SHP77 (cell line): ENCODE data around the gene PTPRK.

Experiments
- DNase-seq, 2 experiments: peaks; one replicate each; lab custom pipeline; 2025; lab: John Stamatoyannopoulos, UW

PTPRK gene

DNA sequence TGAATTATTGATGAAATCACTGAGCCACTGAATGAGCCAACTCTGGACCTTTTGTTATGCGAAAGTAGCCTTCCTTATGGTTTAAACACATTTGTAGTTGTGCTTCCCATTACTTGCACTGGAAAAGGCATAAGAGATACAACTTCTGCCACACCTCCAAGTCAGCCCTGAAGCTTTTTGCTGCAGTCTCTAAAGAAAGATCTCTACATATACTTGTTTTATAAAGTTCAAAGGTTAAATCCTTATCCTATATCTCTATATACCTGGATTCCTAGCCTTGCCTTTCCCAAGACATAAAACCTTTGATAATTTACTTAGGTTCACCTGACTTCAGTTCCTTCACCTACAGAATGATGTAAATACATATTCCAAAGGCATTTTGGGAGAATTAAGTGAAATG lies 132.0 kb downstream of the PTPRK start:
- no peak for DNase-seq

DNA sequence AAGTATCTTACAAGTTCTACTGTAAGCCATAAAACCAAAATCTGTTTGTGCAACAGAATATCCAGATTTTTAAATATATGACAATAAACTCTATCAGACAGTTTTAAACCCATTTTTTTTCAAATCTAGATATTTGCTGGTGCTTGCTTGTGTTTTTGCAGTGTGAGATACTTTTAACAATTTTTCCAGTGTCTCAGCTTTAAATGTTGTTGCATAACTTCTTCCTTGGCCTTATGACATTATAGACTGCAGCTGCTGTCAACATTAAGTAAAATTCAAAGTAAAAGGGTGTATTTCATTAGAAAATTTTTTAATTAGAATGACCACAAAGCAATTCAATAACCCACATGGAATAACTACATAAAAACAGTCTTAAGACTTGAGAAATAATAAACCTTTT lies 139.5 kb downstream of the PTPRK start:
- DNase-seq = no peak

DNA sequence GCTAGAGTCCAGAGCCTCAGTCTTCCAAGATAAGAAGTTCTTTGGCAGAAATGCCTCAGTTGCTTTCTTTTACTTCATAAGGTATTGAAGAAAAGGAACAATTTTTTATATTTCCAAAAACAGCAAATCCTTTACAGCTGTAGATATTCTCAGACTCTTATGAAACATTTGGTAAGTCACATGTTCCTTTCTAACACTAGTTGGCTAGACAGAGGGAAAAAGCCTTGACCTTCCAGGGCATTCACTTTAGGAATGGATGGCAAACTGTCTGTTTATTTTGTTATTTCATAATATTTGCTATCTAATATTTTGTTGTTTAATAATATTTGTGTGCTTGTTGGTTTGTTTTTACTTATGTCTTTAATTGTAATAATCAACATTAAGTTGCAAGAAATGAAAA lies 140.8 kb downstream of the PTPRK start:
- DNase-seq = no peak

DNA sequence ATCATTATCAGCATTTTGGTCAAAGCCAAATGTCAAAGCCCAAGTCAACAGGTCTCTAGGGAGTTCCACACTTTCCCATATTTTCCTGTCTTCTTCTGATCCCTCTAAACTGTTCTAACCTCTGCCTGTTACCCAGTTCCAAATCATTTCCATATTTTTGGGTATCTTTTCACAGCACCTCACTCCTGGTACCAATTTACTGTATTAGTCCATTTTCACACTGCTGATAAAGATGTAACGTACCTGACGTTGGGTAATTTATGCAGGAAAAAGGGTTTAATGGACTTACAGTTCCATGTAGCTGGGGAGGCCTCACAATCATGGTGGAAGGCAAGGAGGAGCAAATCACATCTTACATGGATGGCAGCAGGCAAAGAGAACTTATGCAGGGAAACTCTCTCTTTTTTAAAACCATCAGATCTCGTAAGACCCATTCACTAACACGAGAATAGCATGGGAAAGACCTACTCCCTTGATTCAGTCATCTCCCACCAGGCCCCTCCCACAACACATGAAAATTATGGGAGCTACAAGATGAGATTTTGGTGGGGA lies 143.4 kb downstream of the PTPRK start:
- DNase-seq = no peak

DNA sequence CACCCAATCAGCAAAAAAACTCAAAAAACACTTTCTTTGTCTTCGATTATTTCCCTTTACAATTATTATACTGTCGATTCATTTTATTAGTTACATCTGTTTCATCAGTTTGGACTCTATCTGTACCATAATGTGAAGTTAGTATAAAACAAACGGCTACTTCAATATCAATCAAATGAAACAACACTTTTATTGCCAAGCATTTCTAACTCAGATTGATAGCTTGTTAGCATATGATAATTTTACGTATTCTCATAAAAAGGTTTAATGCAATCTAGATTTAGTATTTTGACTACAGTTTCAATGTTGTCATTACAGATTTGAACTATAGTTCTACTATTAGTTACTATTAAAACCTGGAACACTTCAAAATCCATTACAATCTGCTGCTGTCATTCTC lies 149.3 kb downstream of the PTPRK start:
- DNase-seq = no peak

DNA sequence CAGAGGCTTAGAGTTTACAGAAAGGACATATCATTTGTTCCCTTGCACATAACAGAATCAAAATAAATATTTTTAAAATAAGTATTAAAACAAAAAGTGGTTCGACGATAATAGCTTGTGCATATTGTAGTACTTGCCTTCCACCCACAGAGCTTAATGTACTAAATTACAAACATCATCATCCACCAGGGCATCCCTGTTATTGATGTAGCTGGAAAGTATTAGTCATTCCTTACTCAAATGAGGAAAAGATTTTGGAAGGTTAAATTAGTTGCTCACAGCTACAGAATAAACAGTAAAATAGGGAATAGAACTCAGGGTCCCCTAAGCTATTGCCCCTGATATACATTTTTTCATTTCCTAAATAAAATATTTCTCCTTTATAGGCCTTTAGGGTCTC lies 150.3 kb downstream of the PTPRK start:
- DNase-seq = no peak

DNA sequence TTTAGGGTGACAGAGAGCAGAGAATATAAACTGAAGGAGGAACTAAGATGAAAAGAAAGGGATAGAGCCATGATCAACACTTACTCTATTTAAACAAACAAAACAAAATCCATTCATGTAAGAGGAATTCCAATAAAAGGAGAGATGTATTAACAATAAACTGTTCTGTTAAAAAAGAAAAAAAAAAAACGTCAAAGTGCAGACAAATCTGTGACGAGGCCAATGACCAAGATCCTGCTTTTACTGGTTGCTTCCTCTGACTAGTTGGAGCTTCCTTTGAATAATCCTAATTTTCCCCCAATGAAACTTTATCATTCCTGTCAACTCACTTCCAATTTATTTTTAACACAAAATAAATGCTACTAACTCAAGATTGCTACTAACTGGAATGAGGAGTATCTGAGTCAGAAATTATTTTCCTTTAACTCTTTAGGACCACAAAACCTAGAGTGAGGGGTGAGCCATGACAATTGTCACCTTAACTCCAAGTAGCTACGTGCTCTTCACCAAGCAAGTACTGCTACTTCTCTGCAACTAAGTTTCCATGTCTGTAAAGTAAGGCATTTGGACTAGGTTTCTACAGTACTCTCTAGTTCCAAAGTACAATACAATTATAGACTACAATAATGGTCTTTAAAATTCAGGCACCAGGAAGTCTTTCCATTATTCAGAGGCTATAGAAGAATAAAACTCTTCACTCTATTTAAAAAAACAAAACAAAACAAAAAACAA lies 152.0 kb downstream of the PTPRK start:
- DNase-seq = no peak

DNA sequence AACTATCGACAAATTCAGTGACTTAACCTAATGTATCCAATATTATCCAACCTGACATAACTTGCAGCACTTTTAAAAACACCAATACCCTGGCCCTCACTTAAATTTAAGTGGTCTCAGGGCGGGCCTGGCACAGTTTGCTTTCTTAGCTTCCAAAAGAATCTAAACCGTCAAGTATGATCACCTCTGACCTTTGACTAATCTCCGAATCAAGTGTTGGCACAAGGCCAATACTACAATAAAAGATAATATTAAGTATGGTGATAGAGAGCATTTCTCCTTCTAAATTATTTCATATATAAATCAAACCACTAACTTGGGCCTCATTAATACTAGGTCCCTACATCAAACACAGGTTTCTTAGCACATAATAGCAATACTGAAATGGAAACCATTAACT lies 153.0 kb downstream of the PTPRK start:
- DNase-seq = no peak

DNA sequence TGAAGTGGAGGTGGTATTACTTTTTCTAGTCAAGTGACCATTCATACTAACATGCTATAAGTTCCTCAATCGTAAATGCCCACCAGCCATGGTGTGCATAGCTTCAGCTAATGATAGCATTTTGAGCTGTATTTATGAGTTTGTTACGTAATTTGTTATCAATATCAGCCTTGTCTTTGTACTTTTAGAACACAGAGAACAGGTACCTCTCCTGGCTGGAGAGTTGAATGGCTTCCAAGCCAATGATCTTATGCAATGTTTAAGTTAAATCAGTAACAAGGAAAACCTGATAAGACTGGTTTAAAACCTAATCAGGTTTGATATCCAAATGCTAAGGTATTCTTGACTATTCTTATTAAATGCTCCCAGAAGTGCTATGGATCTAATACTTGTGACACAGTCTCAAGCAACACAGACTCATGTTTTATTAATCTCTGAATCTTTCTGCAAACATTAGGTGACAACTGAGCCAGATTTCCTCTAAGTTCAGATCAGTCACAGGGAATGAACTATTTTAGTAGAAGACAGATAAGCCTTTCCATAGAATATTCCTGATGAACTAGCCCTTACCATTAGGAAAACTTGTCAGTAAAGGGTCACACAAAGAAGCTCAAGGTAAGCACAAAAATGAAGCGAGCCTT lies 154.8 kb downstream of the PTPRK start:
- no peak for DNase-seq

DNA sequence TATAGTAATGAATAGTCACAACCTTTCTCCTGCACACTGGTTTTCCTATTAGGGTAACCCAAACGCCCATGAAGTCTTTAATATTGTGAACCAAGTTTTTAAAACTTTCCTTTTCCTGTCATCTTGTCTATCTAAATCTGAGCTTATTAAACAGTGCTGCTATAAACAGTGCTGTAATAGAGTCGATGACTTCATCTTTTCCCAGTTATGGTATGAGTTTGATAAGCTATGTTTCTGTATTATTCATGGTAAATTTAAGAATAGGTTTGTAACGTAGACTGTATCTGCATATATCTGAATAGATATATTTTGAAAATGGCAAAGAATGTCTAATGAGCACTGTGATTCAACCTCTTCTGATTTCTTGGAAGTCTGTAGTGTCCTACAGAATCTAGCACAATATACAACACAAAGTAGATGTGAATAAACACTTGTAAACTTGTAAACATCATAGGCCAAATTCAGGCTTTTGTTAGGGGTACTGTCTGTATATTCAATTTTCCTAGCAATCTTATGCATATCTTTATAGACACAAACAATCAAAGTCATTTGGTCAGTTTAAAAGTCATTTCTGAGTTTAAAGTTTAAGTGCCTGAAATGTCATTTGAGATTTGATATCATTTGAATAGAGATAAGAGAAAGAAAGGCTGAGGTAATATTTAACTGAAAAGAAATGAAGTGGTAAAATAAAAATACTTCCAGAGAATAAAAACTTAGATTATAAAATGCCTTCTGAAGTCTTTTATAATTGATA lies 155.5 kb downstream of the PTPRK start:
- DNase-seq = no peak

DNA sequence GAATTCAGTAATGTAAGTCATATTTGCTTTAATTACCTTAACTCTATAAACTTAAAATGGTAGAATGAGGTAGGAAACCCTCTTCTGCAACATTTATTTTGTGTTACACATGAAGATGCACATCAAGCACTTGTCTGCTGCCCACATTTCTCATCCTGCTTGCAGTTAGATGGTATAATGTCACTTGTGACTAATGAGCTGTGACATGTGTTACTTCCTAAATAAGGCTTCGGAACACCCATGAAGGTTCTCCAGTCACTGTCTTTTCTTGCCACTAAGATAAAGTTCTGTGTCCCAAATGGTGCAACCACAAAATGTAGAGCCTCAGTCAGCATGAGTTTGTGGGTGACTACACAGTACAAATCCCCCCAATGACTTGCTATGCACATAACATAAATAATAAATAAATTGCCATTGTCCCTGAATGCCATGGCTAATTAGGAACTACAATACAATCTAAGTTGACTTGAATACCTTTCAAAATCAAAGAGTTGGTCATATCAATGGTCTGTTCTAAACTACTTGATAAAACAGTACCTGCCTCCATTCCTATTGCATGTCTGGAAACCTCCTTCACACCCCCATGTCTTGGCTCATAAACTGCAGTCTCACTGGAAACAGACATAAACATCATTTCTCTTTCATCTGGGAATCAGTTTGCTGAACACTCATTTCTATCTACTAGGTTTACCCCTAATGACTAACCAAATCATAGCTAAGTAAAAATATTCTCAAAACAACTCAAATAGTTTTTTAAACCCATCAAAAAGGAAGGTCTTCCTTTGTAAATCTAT lies 157.2 kb downstream of the PTPRK start:
- no peak for DNase-seq

DNA sequence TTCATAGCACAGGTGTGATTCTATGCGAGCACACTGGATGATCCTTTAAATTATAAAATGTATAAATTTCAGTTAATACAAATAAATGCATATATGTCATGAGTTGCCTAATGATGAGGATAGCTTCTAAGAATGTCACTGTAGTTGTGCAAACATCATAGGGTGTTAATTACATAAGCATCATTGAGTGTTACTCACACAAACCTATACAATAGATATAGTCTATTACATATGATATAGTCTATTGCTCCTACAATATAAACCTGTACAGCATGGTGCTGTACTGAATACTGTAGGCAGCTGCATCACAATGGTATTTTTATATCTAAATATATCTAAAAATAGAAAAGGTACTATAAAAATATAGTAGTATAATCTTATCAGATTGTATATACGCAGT lies 159.0 kb downstream of the PTPRK start:
- no peak for DNase-seq

DNA sequence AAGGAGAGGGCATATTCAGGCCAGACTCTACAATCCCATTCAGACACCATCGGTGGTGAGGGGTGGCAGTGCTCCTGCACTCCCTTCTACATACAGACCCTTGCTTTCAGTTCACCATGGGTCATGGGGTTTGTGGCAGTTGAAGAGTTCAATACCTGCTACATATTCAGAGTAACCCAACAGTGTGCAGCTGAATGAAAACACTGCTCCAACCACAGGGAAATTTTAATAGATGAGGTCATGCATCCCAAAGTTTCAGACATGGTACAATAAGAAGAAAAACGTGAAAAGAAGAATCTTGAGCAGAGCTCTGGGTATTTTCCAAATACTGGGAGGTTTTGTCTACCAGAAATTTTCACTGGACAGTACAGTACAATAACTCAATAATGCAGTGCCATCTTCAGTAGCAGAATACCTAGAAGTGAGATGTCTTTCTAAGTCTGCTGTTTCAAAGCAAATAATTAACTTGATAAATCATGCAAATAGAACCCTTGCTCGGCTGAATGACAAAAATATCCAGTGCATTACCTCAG lies 162.1 kb downstream of the PTPRK start:
- DNase-seq = no peak

DNA sequence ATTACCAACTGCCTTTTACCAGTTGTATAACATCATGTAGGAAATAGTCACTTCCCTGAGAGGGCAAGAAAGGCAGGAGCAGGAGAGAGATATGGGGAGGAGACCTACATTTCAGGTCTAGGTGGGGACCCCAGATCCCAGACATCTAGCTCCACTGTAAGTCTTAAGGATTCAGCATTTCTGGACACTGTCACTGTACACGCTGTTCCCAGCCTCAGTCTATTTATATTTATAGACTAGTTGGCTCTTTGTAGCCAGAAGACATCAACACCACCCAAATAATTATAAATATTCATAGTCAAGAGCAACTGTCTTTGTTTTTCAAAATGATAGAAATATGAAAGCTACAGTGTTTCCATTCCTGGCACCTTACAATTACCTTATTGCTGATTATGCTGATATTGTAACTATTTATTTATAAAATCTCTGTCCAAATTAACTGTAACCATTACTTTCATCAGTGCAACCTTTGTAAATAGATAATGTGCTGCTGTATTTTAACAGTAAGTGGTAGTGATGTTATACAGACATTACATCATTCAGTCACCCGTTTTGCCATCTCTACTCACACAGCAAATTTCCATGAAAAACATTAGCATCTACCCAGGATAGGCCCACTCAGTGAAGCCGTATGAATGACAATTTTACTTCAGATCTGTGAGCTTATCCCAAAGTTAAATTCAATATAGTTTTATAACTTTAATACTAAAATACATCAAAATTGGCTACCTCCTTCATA lies 162.8 kb downstream of the PTPRK start:
- no peak for DNase-seq

DNA sequence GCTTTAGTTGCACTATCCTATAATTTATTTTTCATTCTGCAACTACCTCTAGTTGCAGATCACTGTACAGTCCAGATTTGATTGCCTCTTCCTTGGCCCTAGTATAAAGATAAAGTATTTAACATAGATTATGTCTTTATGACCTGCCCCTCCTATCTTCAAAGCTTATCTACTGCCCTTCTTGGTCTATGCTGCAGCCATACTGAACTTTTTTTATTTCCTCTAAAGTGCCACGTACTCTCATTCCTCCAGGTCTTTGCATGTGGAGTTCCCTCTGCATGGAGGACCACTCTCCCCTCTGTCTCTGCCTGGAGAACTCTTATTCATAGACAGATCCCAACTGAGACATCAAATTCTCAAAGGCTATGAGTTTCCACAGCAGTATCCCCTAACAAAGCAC lies 168.0 kb downstream of the PTPRK start:
- DNase-seq = no peak

DNA sequence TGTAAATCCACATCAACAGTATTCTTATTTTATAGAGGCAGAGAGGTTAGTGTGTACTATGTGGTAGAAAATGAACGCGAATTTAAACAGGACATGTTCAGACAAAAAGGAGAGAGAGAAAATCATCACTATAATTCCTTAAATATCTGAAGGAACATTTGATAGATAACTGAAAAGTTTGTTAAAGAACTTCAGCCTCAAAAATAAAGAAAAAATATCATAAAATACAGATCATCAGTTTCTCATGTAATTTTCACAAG lies 169.2 kb downstream of the PTPRK start:
- DNase-seq = no peak

DNA sequence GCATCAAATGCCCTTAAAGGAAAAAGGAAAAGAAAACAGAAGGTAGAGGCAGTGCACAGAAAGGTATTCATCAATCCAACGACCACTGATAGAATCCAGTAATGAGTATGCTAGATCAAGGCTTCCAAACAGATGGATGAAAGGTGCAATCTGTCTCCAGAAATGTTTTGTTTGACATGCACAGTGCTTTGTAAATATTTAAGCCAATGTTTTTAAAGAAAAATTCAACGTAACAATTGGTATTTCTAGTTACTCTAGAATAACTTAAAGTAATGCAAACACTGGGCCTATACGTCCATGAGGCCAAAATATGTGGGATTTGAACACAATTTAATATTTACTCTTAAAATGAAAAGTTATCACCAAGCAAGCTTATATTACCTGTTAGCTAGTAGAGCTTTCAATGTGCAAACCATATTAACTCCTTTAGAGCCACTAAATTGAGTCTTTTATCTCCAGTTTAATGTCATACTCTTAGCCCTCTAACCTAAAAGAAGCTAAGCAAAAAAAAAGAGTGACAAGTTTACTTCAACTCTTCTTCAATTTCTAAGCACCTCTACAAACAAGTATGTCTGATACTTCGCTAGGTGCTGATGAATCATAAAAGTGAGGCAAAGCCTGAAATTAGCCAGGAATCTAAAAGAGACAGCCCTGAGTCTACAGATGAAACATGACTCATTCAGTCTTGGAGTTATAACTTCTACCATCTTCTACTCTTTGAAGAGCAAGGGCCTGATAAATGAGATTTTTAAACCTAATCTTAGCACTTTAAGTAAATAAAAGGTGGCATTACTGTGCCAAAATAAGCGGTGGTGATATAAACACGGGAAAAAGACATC lies 169.8 kb downstream of the PTPRK start:
- no peak for DNase-seq

DNA sequence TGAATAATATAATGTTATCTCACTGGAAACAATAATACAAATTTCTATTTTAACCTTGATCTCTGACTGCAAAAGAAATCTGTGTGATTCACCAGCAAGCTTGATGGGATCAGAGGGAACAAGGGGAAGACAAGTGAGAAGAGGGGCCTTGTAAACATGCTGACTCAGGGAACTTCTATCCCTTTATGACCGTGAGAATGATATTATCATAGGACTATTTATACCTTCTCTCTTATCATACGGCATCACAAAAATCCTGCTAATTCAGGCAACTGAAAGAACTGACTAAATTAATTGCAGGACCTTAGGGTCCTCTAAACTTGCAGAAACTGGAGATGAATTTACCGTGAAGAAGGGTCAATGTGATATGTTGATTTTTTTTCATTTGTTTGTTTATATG lies 173.3 kb downstream of the PTPRK start:
- no peak for DNase-seq

DNA sequence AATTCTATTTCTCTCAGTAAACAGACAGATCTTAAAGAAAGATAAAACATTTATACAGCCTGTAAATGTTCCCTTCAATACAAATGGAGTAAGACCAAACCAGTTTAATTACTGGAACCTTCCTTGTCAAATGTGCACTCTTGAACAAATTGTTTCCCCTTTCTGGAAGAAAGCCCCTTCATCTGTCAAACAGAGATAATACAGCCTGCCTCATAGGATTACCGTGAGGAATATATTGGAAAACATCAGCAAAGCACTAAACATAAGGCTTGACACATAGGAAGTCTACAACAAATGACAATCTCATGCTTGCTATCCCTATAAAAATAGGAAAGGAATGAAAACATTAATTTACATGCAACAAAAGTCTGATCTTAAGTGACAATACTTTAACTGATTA lies 173.8 kb downstream of the PTPRK start:
- no peak for DNase-seq

DNA sequence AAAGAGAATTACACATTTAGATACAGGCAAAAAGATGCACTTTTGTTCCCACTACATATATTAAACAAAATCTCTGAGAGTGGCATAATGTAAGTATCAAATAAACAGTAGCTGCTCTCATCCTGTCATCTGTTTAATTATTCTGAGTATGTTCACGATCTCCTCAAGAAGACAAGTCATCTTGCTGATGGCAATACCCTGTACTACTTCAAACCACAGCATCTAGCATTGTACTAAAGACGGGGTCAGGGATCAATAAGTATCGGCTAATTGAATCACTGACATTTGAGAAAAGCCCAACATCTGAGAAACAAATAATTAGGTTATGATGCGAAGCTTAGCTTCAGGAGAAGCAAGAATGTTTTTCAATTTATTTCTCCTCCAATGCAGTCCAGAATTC lies 175.1 kb downstream of the PTPRK start:
- DNase-seq = no peak

DNA sequence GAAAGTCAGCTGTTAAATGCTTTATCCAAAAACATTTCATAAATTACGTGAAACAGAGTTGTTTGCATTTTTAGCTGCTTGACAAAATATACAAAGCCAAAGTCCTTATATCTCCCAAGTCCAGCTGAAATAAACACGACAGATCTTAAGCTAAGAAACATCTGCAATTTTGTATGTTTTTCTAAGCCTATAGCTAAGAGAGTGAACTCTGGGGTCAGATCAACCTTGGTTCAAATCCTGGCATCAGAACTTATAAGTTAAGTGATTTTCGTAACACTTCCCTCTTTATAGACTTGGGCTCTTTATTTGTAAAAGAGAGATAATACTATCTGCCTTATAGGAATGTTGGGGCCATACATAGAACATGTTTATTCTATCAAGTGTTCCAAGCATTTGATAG lies 176.7 kb downstream of the PTPRK start:
- DNase-seq = no peak
